Suprapubic skin (tissue), 4 donors: ENCODE results near the gene SSNA1. TPM values are rescaled to one million over a fixed set of nuclear protein-coding genes. Genes with fewer than 3 reads are reported as not detected.

Experiments used
- DNase-seq, 2 donors: peaks; one replicate each; pipeline ENCODE4 v3.0.0-alpha.2; 2019; ENCODE audit warnings: low spot score in 2 of 2
- H3K27ac ChIP-seq: fragments of 200-600 bp; sonication (generic); one replicate; pipeline ENCODE4 v1.5.1; 2019
- H3K27me3 ChIP-seq: fragments of 200-600 bp; sonication (generic); one replicate; pipeline ENCODE4 v1.5.1; 2019
- H3K36me3 ChIP-seq: fragments of 200-600 bp; sonication (generic); one replicate; pipeline ENCODE4 v1.5.1; 2019
- H3K4me1 ChIP-seq: fragments of 200-600 bp; sonication (generic); one replicate; pipeline ENCODE4 v1.5.1; 2019
- H3K4me3 ChIP-seq: fragments of 200-600 bp; sonication (generic); one replicate; pipeline ENCODE4 v1.5.1; 2019; ENCODE audit warnings: mild to moderate bottlenecking
- H3K9me3 ChIP-seq: fragments of 200-600 bp; sonication (generic); one replicate; pipeline ENCODE4 v1.5.1; 2019
- CTCF ChIP-seq, 2 donors: fragments of 200-600 bp in 1 of 2; fragments of 450-650 bp in 1 of 2; sonication (generic) in 1 of 2; IDR thresholded peaks; one replicate each; pipeline ENCODE4 v1.5.1; 2016 to 2019; ENCODE audit warnings: antibody characterized with exemption in 2 of 2, mild to moderate bottlenecking in 1 of 2, moderate library complexity in 1 of 2
- EP300 ChIP-seq: sonication (generic); formaldehyde crosslinking; IDR thresholded peaks from one replicate; pipeline ENCODE4 v1.6.1; 2017; ENCODE audit warnings: antibody characterized with exemption
- POLR2A ChIP-seq, 2 donors: fragments of 450-650 bp; IDR thresholded peaks; one replicate each; pipeline ENCODE4 v1.6.1; 2017; ENCODE audit warnings: antibody characterized with exemption in 2 of 2, mild to moderate bottlenecking in 2 of 2, moderate library complexity in 2 of 2
- POLR2AphosphoS5 ChIP-seq, 3 donors: sonication (generic); formaldehyde crosslinking; IDR thresholded peaks; one replicate each; pipeline ENCODE4 v1.6.1; 2017; ENCODE audit warnings: antibody characterized with exemption in 3 of 3
- WGBS: methylation state at CpG from one replicate; pipeline ENCODE4 v1.1.5; 2018; 5-methylcytosine and 5-hydroxymethylcytosine counted together
- total RNA-seq, 4 donors: library from RNA; depleted of rRNA; stranded (reverse); fragments of >200 nt; gene quantifications; one replicate each; pipeline ENCODE4 v1.1.0, GENCODE V29; 2016

Gene SSNA1
- total RNA-seq, 4 donors from 2014 or later, result 45.9 to 72.0 (median 71.1) TPM

GRCh38 chr9:137167747-137168572 lies 20.5 kb upstream of the SSNA1 start:
- no peak for DNase-seq
- Histone ChIP-seq H3K36me3 (no peaks in the 10 kb centered on the region), H3K9me3 (no peaks in the 10 kb centered on the region), H3K27me3 (peaks cover 100% of the 10 kb centered on the region), H3K27ac (peak overlapping the region; percentile 79), H3K4me3 (peak overlapping the region; percentile 50), H3K4me1 (peaks cover 43% of the 10 kb centered on the region)
- WGBS, result 16% methylated on average over 10 of the region's 57 CpGs
- TF ChIP-seq POLR2AphosphoS5 (IDR thresholded peaks at IDR 0.05) (no peak), EP300 (no peak), CTCF (IDR thresholded peaks at IDR 0.05) (no peak)

- Histone ChIP-seq H3K4me1 (peaks cover 43% of the 10 kb centered on the region), H3K36me3 (no peaks in the 10 kb centered on the region), H3K27me3 (peaks cover 95% of the 10 kb centered on the region), H3K27ac (peak overlapping the region; percentile 79), H3K9me3 (no peaks in the 10 kb centered on the region), H3K4me3 (peak overlapping the region; percentile 50)
- no peak for DNase-seq
- no CpG with 5 or more reads among the region's 36 CpGs for WGBS
- TF ChIP-seq EP300, result no peak
- TF ChIP-seq POLR2AphosphoS5 (IDR thresholded peaks at IDR 0.05), result no peak
- no peak for TF ChIP-seq CTCF (IDR thresholded peaks at IDR 0.05)
- TF ChIP-seq POLR2A (IDR thresholded peaks at IDR 0.05), result no peak
Measured at GRCh38 chr9:137168573-137168903, 19.9 kb upstream of the SSNA1 start.

GRCh38 chr9:137168904-137169856 lies 19.3 kb upstream of the SSNA1 start:
- Histone ChIP-seq H3K9me3 (no peaks in the 10 kb centered on the region), H3K27me3 (peaks cover 89% of the 10 kb centered on the region), H3K4me1 (peaks cover 48% of the 10 kb centered on the region), H3K4me3 (peak overlapping the region; percentile 50), H3K36me3 (no peaks in the 10 kb centered on the region), H3K27ac (peak overlapping the region; percentile 79)
- 0% methylated on average over 16 of the region's 124 CpGs for WGBS
- no peak for DNase-seq
- TF ChIP-seq POLR2A (IDR thresholded peaks at IDR 0.05) (no peak), POLR2AphosphoS5 (IDR thresholded peaks at IDR 0.05) (no peak), CTCF (IDR thresholded peaks at IDR 0.05) (no peak), EP300 (no peak)

GRCh38 chr9:137169896-137170358 lies 18.5 kb upstream of the SSNA1 start, which contains the start of gene LRRC26:
LRRC26 (minus strand) TSS chr9:137170051; CDS start chr9:137169943, 108 bp downstream.
- TF ChIP-seq CTCF (IDR thresholded peaks at IDR 0.05), result no peak
- no peak for TF ChIP-seq POLR2AphosphoS5 (IDR thresholded peaks at IDR 0.05)
- no peak for TF ChIP-seq EP300
- no peak for TF ChIP-seq POLR2A (IDR thresholded peaks at IDR 0.05)
- H3K4me3 ChIP-seq, result peak within 1 kb of the TSS; percentile 50
- peaks cover 56% of the 10 kb centered on the region for H3K4me1 ChIP-seq
- H3K27ac ChIP-seq, result peak within 1 kb of the TSS; percentile 79
- no peaks in the 10 kb centered on the region for H3K36me3 ChIP-seq
- H3K9me3 ChIP-seq, result no peaks in the 10 kb centered on the region
- H3K27me3 ChIP-seq, result peaks cover 82% of the 10 kb centered on the region
- no peak for DNase-seq
- 4% methylated on average over 12 of the region's 41 CpGs for WGBS
